Upper lobe of right lung (tissue), 1 donor: Measurements from ENCODE around the gene CDH19. TPM values are rescaled to one million over a fixed set of nuclear protein-coding genes. Genes with fewer than 3 reads are reported as not detected.

ENCODE experiments used
- ATAC-seq: fragments of 200-7000 bp; cut with Tn5 transposase; one replicate; pipeline ENCODE4 v1.9.1; 2020; ENCODE audit warnings: mild to moderate bottlenecking, moderate library complexity
- DNase-seq: peaks from one replicate; pipeline ENCODE4 v3.0.0-alpha.2; 2020
- H3K27ac ChIP-seq: fragments of 200-600 bp; one replicate; pipeline ENCODE4 v1.8.0; 2022
- H3K27me3 ChIP-seq: fragments of 200-600 bp; one replicate; pipeline ENCODE4 v1.8.0; 2022; ENCODE audit warnings: mild to moderate bottlenecking
- H3K36me3 ChIP-seq: fragments of 200-600 bp; one replicate; pipeline ENCODE4 v1.8.0; 2022
- H3K4me1 ChIP-seq: fragments of 200-600 bp; one replicate; pipeline ENCODE4 v1.8.0; 2022
- H3K4me3 ChIP-seq: fragments of 200-600 bp; one replicate; pipeline ENCODE4 v1.8.0; 2022; ENCODE audit warnings: mild to moderate bottlenecking
- H3K9me3 ChIP-seq: fragments of 200-600 bp; one replicate; pipeline ENCODE4 v1.8.0; 2022
- intact Hi-C: fragments of 100-400 bp; cut with DNase I; formaldehyde crosslinking; loops from one replicate; pipeline ENCODE4 v1.11.0; 2022
- total RNA-seq: library from RNA; stranded (reverse); fragmentation: NEBNext Ultra II Directional; extraction: Animal tissue kit (Norgen Biotek cat#: 25700); gene quantifications from one replicate; pipeline ENCODE4 v1.2.1, GENCODE V29; 2021
- TF ChIP-seq, protein P1 (sequence below): fragments of 200-600 bp; IDR thresholded peaks from one replicate; pipeline ENCODE4 v1.8.0; 2022; ENCODE audit warnings: antibody characterized with exemption
- donor health status: DM: no; HTN: yes; CAD: no; lungs with severe emphysema.

Gene CDH19
- total RNA-seq, 1 donor from 2014 or later: 1.4 TPM

DNA sequence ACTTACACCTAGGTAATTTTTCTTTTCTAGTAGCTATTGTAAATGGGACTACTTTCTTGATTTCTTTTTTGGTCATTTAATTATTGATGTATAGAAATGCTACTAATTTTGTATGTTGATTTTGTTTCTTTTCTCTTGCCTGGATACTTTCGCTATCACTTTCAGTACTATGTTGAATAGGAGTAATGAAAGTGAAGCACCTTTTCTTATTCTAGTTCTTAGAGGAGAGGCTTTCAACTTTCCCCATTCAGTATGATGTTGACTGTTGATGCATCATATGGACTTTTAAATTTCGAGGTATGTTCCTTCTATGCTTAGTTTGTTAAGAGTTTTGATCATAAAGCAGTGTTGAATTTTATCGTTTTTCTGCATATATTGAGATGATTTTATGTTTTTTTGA, 142.5 kb downstream of the CDH19 start:
- Histone ChIP-seq H3K36me3 (no peaks in the 10 kb centered on the region), H3K4me1 (no peaks in the 10 kb centered on the region), H3K4me3 (no peak overlapping the region), H3K27me3 (no peaks in the 10 kb centered on the region), H3K27ac (no peak overlapping the region), H3K9me3 (no peaks in the 10 kb centered on the region)
- ATAC-seq: no peak
- DNase-seq: no peak
- intact Hi-C loops: no loop called here
- TF ChIP-seq, protein P1, sequence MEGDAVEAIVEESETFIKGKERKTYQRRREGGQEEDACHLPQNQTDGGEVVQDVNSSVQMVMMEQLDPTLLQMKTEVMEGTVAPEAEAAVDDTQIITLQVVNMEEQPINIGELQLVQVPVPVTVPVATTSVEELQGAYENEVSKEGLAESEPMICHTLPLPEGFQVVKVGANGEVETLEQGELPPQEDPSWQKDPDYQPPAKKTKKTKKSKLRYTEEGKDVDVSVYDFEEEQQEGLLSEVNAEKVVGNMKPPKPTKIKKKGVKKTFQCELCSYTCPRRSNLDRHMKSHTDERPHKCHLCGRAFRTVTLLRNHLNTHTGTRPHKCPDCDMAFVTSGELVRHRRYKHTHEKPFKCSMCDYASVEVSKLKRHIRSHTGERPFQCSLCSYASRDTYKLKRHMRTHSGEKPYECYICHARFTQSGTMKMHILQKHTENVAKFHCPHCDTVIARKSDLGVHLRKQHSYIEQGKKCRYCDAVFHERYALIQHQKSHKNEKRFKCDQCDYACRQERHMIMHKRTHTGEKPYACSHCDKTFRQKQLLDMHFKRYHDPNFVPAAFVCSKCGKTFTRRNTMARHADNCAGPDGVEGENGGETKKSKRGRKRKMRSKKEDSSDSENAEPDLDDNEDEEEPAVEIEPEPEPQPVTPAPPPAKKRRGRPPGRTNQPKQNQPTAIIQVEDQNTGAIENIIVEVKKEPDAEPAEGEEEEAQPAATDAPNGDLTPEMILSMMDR: no peak

DNA sequence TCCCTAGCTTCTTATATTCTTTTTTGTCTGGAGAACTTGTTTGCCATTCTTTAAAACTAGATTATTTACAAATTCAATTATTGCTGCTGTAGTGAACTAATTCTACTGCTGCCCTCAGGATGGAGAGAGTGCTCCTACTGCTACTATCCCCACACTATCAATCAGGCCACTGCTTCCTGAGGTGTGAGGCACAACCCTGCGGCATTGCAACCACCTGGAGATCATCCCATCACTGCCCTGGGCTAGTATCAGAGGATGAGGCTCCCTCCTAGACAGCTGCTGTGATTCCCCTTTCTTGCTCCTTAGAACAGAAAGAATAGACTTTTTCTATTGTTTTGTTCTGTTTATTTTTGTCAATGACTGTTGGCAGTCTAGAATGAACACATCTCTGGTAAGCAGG, 146.6 kb downstream of the CDH19 start:
- H3K27ac ChIP-seq: no peak overlapping the region
- TF ChIP-seq, protein P1: no peak
- no peaks in the 10 kb centered on the region for H3K27me3 ChIP-seq
- H3K4me1 ChIP-seq: no peaks in the 10 kb centered on the region
- intact Hi-C loops: no loop called here
- H3K4me3 ChIP-seq: no peak overlapping the region
- H3K9me3 ChIP-seq: no peaks in the 10 kb centered on the region
- DNase-seq (no peak), ATAC-seq (no peak)
- no peaks in the 10 kb centered on the region for H3K36me3 ChIP-seq
